NCI-H2196 (cell line): Measurements from ENCODE around the gene ERCC6L2.

ENCODE experiments used
- DNase-seq: peaks from one replicate; lab custom pipeline; 2025; ENCODE audit not compliant: unreplicated experiment; lab: John Stamatoyannopoulos, UW

ERCC6L2 gene

GRCh38 chr9:95864852-95865580 is 10.5 kb upstream of the ERCC6L2 start:
- no peak for DNase-seq

DNA sequence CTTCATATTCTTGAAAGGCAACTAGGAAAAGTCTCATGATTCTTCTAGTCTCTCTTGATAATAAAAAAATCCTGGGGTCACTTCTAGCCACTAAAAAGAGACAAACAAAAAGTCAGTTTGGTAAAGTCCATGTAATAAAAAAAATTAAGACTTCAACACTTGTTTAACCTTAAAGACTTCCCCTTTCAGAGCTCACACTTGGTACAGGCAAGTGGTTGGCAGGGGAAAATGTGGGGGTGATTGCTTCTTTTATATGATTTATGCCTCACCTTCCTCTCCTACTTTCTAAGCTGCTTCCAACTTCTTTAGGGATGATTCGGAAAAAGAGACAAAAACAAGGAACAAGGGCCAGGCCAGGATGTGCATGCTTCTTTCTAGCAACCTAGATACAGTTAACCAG is 5.1 kb upstream of the ERCC6L2 start:
- no peak for DNase-seq

DNA sequence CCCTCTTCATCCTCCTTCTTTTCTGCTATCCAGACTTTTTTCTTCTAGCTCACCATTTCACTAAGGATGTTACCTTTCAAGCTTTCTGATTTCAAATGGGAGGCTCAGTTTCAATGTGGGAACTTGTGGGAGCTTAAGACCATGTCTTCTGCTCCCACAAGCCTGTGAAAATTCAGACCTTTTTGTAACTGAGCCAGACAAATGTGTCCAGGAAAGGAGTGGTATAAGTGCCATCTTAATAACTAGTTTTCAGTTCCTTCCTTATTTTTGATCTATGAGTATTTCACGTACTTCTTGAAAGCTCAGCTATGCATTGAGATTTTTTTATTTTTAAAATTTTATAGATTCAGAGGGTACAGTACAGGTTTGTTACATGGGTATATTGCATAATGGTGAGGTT is 4.6 kb upstream of the ERCC6L2 start:
- no peak for DNase-seq

DNA sequence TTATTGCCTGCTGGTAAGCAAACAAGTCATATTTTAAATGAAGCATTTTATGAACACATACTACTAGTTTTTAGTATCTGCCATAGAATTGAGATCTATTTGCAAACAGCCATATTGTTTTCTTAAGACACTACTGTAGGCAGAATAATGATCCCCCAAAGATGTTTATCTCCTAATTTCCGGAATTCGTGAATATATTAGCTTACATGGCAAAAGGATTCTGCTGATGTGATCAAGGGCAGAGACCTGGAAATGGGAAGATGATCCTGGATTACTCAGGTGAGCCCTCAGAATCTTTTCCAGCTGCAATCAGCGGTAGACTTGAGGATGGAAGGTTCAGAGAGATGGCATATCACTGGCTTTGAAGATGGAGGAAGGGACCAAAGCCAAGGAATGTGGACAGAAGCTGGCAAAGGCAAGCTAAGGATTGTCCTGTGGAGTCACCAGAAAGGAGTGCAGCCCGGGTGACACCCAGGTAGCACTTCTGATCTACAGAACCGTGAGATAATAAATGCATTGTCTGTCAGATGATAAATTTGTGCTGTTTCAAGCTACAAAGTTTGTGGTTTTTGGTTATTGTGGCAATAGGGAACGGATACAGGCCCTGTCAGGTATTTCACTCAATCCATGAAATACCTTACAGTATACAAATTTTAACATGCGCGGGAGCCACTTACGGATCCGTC is 1.0 kb upstream of the ERCC6L2 start:
- no peak for DNase-seq

GRCh38 chr9:95874989-95875304 is 544 bp upstream of the ERCC6L2 start:
- no peak for DNase-seq

DNA sequence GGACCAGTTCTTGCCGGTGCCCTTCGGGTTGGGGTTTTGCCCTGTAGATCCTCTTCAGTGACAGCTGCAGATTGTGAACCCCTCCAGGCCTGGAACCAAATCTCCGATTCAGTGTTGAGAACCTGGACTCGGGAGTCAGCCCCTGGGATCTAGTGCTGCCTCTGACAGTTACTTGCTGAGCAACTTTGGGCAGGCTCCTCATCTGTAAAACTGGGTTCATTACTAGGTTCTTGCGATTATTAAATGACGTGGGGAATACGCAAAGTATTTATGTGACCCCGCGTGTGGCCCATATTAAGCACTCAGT is 600 bp downstream of the ERCC6L2 start:
- DNase-seq: no peak

GRCh38 chr9:95876595-95876994 is 1.1 kb downstream of the ERCC6L2 start:
- DNase-seq: no peak

DNA sequence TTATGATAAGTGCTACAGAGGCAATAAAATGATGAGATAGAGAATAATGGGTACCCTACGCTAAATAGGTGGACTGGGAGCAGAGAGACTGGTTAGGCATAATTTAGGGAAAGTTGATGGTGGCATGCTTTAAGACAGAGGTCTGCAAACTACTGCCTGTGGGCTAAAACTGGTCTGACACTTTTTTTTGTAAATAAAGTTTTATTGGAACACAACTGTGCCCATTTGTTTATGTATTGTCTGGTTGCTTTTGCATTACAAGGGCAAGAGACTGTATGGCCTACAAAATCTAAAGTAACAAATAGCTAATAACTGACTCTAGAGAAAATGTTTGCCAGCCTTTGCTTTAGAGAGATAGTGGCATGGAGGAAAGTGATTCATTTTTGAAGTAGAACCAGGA is 2.5 kb downstream of the ERCC6L2 start:
- no peak for DNase-seq

- DNase-seq: no peak
These were observed 4.1 kb downstream of the ERCC6L2 start for GRCh38 chr9:95879591-95879990.

GRCh38 chr9:95880021-95880690 is 4.7 kb downstream of the ERCC6L2 start:
- DNase-seq: no peak

DNA sequence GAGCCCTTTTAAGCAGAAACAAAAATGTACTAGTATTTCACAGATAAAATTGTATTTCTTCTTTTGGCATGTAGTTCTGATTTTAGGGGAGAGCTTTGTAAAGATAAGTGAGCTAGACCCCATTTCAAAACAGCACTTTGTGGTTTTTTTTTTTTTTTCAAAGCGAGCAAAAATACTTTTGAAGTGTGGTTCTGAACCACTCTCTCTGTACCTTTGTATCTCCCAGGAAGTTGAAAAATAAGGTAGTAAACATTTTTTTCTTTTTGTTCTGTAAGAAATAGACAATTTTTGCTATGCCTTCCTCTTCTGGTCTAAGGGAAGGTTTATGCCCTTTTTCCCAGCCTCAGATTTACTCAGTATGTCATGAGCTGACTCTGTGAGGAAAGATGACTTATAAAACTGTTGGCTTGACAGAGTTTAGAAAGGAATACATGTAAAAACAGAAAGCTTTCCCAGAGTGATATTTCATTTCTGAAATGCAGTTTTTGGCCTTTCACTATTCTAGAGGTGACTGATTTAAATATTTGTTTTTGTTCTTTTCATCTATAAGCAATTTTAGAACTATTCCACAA is 12.5 kb downstream of the ERCC6L2 start:
- DNase-seq: no peak

GRCh38 chr9:95890594-95890993 is 15.1 kb downstream of the ERCC6L2 start:
- no peak for DNase-seq

- no peak for DNase-seq
These were observed 15.7 kb downstream of the ERCC6L2 start for GRCh38 chr9:95891067-95891671.

- DNase-seq: no peak
These were observed 17.2 kb downstream of the ERCC6L2 start for GRCh38 chr9:95892690-95893089.

DNA sequence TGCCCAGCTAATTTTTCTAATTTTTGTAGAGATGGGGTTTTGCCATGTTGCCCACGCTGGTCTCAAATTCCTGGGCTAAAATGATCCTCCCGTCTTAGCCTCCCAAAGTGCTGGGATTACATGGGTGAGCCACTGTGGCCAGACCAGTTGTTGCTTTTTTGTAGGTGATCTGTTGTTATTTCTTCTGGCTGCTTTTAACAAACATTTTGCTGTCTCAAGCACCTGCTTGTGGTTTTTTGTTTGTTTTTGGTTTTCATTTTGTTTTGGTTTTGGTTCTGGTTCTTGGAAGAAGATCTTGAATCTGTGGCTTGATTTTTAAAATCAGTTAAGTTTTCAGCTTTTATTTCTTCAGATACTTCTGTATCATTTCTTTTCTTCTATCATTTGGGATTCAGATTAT is 21.1 kb downstream of the ERCC6L2 start:
- no peak for DNase-seq

DNA sequence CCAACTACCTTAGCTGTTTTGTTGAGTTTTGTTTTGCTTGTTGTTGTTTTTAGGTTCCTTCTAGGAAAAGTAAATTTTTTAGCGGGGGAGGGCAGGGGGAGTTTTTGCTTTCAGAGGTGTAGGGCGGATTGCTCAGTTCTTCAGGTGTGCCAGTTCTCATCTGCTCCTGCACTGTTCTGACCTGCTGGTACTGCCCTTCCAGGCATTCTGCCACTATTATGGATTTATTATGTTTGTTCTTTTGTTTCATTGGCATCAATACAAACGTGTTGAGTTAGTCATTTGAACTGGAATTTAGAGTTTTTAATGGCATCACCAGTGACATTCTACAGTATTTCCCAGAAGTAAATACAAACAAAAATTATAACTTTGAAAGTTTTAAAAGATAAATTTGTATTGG is 26.0 kb downstream of the ERCC6L2 start:
- DNase-seq: peak; percentile 44

DNA sequence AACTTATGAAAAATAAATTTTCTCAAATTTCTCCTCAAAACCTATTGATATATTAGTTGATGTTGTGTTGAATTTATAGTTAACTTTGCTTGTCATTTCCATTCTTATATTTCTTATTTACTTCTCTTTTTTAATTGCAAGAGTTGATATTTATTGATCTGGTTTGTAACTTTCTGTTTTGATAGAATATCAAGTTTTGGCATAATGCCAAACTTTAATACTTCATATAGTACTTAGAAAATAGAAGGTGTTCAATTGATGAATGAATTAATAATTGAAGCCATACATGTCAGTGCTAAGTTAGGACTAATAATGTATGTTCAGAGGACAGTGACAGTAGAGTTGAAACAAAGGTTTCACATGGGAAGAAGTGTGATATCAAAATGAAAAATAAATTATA is 27.9 kb downstream of the ERCC6L2 start:
- no peak for DNase-seq

DNA sequence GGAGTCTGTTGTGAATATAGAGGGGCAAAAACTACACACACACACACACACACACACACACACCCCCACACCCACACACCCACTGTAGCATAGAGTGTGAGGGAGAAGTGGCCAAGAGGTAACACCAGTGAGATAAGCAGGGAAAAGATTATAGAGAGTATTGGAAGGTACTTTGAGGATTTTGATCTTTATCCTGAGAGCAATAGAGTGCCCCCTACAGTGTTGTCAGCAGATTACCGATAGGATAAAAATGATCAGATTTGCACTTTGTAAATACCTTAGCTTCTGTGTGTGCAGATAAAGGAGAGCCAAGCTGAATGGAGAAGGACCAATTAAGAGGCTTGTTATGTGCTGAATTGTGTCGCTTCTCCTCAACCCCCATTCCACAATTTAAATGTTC is 32.3 kb downstream of the ERCC6L2 start:
- DNase-seq: no peak

DNA sequence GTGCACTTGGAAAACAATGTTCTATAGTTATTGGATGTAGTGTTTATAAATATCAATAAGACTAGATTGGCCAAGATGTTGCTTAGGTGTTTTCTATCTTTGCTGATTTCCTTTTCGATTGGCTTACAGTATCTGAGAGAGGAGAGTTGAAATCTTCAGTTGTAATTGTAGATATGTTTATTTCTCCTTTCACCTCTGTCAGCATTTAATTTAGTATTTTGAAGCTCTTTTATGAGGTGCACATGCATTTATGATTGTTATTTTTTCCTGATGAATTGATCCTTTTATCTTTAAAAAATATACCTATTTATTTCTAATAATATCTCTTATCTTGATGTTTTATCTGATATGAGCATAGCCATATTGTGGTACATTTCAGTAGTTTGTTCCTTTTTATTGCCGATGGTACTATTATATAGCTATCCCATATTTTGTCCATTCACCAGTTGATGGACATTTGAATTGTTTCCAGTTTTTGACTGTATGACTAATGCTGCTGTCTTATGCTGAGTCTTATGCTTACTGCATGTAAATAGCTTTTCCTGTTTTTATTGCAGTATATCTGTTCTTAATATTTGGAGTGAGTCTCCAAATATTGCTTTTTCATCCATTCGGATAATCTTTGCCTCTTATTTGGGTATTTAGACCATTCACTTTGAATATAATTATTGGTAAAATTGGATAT is 34.7 kb downstream of the ERCC6L2 start:
- no peak for DNase-seq

DNA sequence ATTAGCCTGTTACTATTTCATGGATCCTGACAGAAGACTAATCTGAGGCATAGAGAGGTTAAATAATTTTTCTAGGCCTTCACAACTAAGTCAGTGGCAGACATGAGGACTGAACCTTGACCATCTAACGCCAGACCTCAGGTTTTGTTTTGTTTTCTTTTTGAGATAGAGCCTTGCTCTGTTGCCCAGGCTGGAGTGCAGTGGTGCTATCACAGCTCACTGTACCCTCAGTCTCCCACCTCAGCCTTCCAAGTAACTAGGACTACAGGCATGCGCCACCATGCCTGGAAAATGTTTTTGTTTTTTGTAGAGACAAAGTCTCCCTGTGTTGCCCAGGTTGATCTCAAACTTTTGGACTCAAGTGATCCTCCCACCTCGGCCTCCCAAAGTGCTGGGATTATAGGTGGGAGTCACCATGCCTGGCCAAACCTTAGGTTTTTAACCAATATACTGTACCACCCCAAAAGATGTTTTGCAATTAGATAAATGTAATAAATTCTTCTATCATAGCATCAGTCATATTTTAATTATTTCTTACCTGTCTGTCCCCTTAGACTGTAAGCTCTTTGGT is 35.4 kb downstream of the ERCC6L2 start:
- DNase-seq: no peak

DNA sequence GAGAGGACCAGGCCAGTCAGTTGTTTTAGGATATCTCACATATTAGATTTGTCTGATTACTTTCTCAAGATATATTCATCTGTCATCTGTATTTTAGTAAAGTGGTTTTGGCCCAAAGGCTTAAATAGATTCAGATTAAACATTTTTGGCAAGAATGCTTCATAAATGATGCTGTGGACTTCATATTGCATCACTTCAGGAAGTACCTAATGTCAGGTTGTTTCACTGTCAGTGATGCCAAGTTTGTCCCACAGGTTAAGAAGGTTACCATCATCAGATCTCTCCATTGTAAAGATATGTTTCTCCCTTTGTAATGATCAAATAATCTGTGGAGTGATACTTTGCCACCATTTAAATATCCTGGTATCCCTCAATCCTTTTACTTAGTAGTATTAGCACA is 37.3 kb downstream of the ERCC6L2 start:
- DNase-seq: no peak
